Heart left ventricle (tissue), 13 donors: ENCODE measurements around the gene ADTRP.

ENCODE experiments used
- POLR2A ChIP-seq, 2 donors: fragments of 450-650 bp; IDR thresholded peaks; one replicate each; pipeline ENCODE4 v1.6.1; 2017; ENCODE audit warnings: antibody characterized with exemption in 2 of 2, mild to moderate bottlenecking in 2 of 2, moderate library complexity in 2 of 2
- TF ChIP-seq, protein P1 (sequence below), 12 donors: fragments of 200-600 bp; sonication (generic) in 4 of 12; IDR thresholded peaks; one replicate each; pipeline versions ENCODE4 v1.5.0 to v1.8.0; 2018 to 2022; ENCODE audit warnings: antibody characterized with exemption in 12 of 12, mild to moderate bottlenecking in 5 of 12
- donor health status: ischemic (EF 13 %, LVEDD 7.1; RV severe dilation, severe dysfunction).
- donor health status: DM: no; HTN: yes; CAD: no.
- donor health status: DM: no; HTN: no; CAD: no.
- donor health status: ischemic (EF 25% LVEDD 6.9; RV normal size, moderate dysfunction).
- donor health status: ischemic (EF 25% LVEDD 5.7; RV mildly dilated, moderate dysfunction).
- donor health status: ischemic (EF 35%, LVEDD 5.7; RV mildly dilated, moderate dysfunction).
- donor health status: nonischemic (EF 11% LVEDD 7.7; RV severe dilation, severe dysfunction).
- donor health status: DM: yes; HTN: yes; CAD: no.
- donor health status: PGD.
- donor health status: ischemic (EF 29% LVEDD 5.4; RV normal size, mild dysfunction).
- donor health status: nonischemic (EF 23%, LVEDD 6.1; RV moderate dilation, normal function).

DNA sequence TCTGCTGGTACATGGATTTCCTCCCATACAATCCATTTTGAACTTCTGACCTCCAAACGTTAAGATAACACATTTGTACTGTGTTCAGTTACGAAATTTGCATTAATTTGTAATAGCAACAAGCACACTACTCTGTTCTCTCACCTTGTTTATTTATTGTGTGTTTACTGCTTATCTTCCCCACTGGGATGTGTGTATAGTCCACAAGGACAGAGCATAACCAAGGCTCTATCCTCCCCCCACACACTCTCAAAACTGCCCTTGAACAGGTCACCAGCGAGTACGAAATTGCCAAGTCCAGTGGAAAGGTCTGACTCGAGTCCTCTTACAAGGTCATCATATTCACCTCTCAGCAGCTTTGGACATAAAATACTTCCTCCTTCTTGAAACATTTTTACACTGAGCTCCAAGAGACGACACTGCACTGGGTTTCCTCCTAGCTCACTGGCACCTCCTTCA, 18.6 kb downstream of the ADTRP start:
- no peak for TF ChIP-seq POLR2A (IDR thresholded peaks at IDR 0.05)
- TF ChIP-seq, protein P1, sequence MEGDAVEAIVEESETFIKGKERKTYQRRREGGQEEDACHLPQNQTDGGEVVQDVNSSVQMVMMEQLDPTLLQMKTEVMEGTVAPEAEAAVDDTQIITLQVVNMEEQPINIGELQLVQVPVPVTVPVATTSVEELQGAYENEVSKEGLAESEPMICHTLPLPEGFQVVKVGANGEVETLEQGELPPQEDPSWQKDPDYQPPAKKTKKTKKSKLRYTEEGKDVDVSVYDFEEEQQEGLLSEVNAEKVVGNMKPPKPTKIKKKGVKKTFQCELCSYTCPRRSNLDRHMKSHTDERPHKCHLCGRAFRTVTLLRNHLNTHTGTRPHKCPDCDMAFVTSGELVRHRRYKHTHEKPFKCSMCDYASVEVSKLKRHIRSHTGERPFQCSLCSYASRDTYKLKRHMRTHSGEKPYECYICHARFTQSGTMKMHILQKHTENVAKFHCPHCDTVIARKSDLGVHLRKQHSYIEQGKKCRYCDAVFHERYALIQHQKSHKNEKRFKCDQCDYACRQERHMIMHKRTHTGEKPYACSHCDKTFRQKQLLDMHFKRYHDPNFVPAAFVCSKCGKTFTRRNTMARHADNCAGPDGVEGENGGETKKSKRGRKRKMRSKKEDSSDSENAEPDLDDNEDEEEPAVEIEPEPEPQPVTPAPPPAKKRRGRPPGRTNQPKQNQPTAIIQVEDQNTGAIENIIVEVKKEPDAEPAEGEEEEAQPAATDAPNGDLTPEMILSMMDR (IDR thresholded peaks at IDR 0.05) = no peak
